K562 (cell line): ENCODE measurements around the gene P2RY4. TPM values are rescaled to one million over a fixed set of nuclear protein-coding genes. Genes with fewer than 3 reads are reported as not detected.

ENCODE experiments used
- AFF4 ChIP-seq: sonication (generic); formaldehyde crosslinking; IDR thresholded peaks from 2 replicates; pipeline ENCODE4 v1.8.0; 2023; ENCODE audit warnings: mild to moderate bottlenecking, missing genetic modification reagents
- ATF1 ChIP-seq, 2 experiments: fragments of 450-650 bp in 1 of 2; IDR thresholded peaks; 2 replicates each; pipeline ENCODE4 v1.6.1; 2016; ENCODE audit warnings: missing compliant biosample characterization in 1 of 2, missing genetic modification characterization in 1 of 2
- BRCA1 ChIP-seq, 2 experiments: fragments of 450-650 bp in 1 of 2; sonication (generic) in 1 of 2; formaldehyde crosslinking in 1 of 2; IDR thresholded peaks; 2 replicates each; pipeline versions ENCODE4 v1.5.0 to v1.6.1; 2017 to 2020; ENCODE audit warnings: mild to moderate bottlenecking in 1 of 2, missing genetic modification reagents in 1 of 2
- ESRRA ChIP-seq: fragments of 450-650 bp; IDR thresholded peaks from 2 replicates; pipeline ENCODE4 v1.6.1; 2014; ENCODE audit warnings: low read depth, mild to moderate bottlenecking, moderate library complexity, borderline replicate concordance
- GABPA ChIP-seq: fragments of 200-800 bp; sonication (Bioruptor generic); conservative IDR thresholded peaks from 2 replicates; pipeline ENCODE4 v1.6.1; 2016; ENCODE audit warnings: low read depth, missing genetic modification characterization, missing compliant biosample characterization
- GATAD2B ChIP-seq: fragments of 450-650 bp; IDR thresholded peaks from 2 replicates; pipeline ENCODE4 v1.6.1; 2017; ENCODE audit warnings: mild to moderate bottlenecking, borderline replicate concordance
- GMEB1 ChIP-seq: fragments of 250-450 bp; sonication (Bioruptor Pico); IDR thresholded peaks from 2 replicates; pipeline ENCODE4 v1.4.0; 2020; ENCODE audit warnings: mild to moderate bottlenecking
- HDAC1 ChIP-seq, 2 experiments: fragments of 450-650 bp; IDR thresholded peaks; 2 replicates each; pipeline ENCODE4 v1.6.1; 2016 to 2017; ENCODE audit warnings: inconsistent platforms in 1 of 2, mild to moderate bottlenecking in 1 of 2, moderate library complexity in 1 of 2
- MLX ChIP-seq, 2 experiments: fragments of 450-650 bp in 1 of 2; sonication (generic) in 1 of 2; formaldehyde crosslinking; conservative IDR thresholded peaks; 2 replicates each; pipeline versions ENCODE4 v1.4.0 to v1.8.1; 2020 to 2022; ENCODE audit warnings: mild to moderate bottlenecking in 1 of 2, missing genetic modification reagents in 1 of 2
- MTF1 ChIP-seq: fragments of 250-450 bp; sonication (Bioruptor Pico); IDR thresholded peaks from 2 replicates; pipeline ENCODE4 v1.9.0; 2021; ENCODE audit warnings: moderate library complexity, mild to moderate bottlenecking, inconsistent platforms, borderline replicate concordance
- MYC ChIP-seq, 2 experiments: fragments of 250-450 bp in 1 of 2; sonication (Bioruptor Pico) in 1 of 2; IDR thresholded peaks; 2 replicates each; pipeline versions ENCODE4 v1.5.1 to v1.6.1; 2012 to 2021; ENCODE audit warnings: low read depth in 2 of 2, borderline replicate concordance in 1 of 2, improper control_type of control experiment in 1 of 2, low read length in 1 of 2, mild to moderate bottlenecking in 1 of 2, moderate library complexity in 1 of 2
- PCBP1 ChIP-seq: fragments of 200-400 bp; formaldehyde crosslinking; IDR thresholded peaks from 2 replicates; pipeline ENCODE4 v1.6.1; 2018; ENCODE audit warnings: mild to moderate bottlenecking, low read depth, low read length; ENCODE audit not compliant: poor library complexity, severe bottlenecking
- SMARCA4 ChIP-seq: fragments of 450-650 bp; IDR thresholded peaks from 2 replicates; pipeline ENCODE4 v1.6.1; 2016
- SP2 ChIP-seq: IDR thresholded peaks from 2 replicates; pipeline ENCODE4 v1.6.1; 2011; ENCODE audit warnings: mild to moderate bottlenecking, low read depth, low read length, moderate library complexity; ENCODE audit not compliant: poor library complexity, severe bottlenecking; ENCODE audit errors: extremely low read depth
- YY1 ChIP-seq, 3 experiments: IDR thresholded peaks; 2 replicates each; pipeline ENCODE4 v1.6.1; 2011; ENCODE audit warnings: low read length in 2 of 3, mild to moderate bottlenecking in 2 of 3, moderate library complexity in 2 of 3, borderline replicate concordance in 1 of 3, control low read depth in 1 of 3, low read depth in 1 of 3; ENCODE audit not compliant: insufficient read depth in 3 of 3, insufficient replicate concordance in 2 of 3, control insufficient read depth in 1 of 3, insufficient read length in 1 of 3; ENCODE audit errors: extremely low read depth in 1 of 3
- ZNF263 ChIP-seq: sonication (generic); formaldehyde crosslinking; IDR thresholded peaks from 2 replicates; pipeline ENCODE4 v1.8.0; 2022; ENCODE audit warnings: mild to moderate bottlenecking, missing genetic modification reagents, borderline replicate concordance
- ZNF444 ChIP-seq: fragments of 250-450 bp; sonication (Bioruptor Pico); IDR thresholded peaks from 2 replicates; pipeline ENCODE4 v1.4.0; 2020; ENCODE audit warnings: mild to moderate bottlenecking, moderate library complexity
- polyA plus RNA-seq, 8 experiments: library from polyadenylated mRNA; depleted of rRNA in 4 of 8; stranded (reverse) in 5 of 8; unstranded in 3 of 8; fragments of >200 nt; fragmentation: Nextera tagmentation in 2 of 8; fragmentation: Illumina TruSeq in 1 of 8; extraction: Ambion mirVana in 2 of 8; extraction: Trizol in 1 of 8; gene quantifications; 2 replicates each; pipeline versions ENCODE4 v1.2.1 to v1.2.3, GENCODE V29; 2011 to 2014; ENCODE audit warnings: inconsistent platforms in 1 of 8, missing spikeins in 1 of 8
- total RNA-seq, 7 experiments: library from RNA; depleted of rRNA in 6 of 7; stranded (reverse); fragments of >200 nt in 6 of 7; fragmentation: Illumina TruSeq in 2 of 7; extraction: Trizol in 2 of 7; gene quantifications; 2 replicates each; pipeline versions ENCODE4 v1.2.1 to v1.2.3, GENCODE V29; 2011 to 2021; ENCODE audit warnings: low replicate concordance in 1 of 7

The P2RY4 gene
- total and polyA plus RNA-seq, 9 of the 15 experiments (the other 6 are each of a cell fraction or from before 2014, with no cell fraction given): not detected

- TF ChIP-seq MYC (IDR thresholded peaks at IDR 0.05; ENCODE audit: low read depth, low read length) (0 out of 2 replicates have a peak, but pooled peaks have one; percentile 16), MYC (CRISPR knock-in tag; IDR thresholded peaks at IDR 0.05; ENCODE audit: borderline replicate concordance, low read depth) (no peak), GABPA (tag) (peak; percentile 92), PCBP1 (no peak), YY1 (IDR thresholded peaks at IDR 0.05; ENCODE audit: borderline replicate concordance in 1 of 3, control insufficient read depth in 1 of 3, extremely low read depth in 1 of 3, insufficient read depth in 3 of 3, insufficient read length in 1 of 3, insufficient replicate concordance in 2 of 3, low read depth in 1 of 3, low read length in 2 of 3) (peak in 1 of 3 experiments; percentile 31), ZNF444 (CRISPR knock-in tag) (no peak), ESRRA (0 out of 2 replicates have a peak, but pooled peaks have one; percentile 41), AFF4 (CRISPR knock-in tag) (no peak), BRCA1 (IDR thresholded peaks at IDR 0.05) (no peak), BRCA1 (CRISPR knock-in tag; IDR thresholded peaks at IDR 0.05) (no peak), ZNF263 (no peak; the same call in 1 of the 2 replicates), HDAC1 (IDR thresholded peaks at IDR 0.05) (peak in 1 of 2 experiments; percentile 79; a peak in 2 of 4 replicates), SP2 (no peak), GATAD2B (peak; percentile 13; the same call in 1 of the 2 replicates), MLX (CRISPR knock-in tag; conservative IDR thresholded peaks at IDR 0.05) (no peak), SMARCA4 (0 out of 2 replicates have a peak, but pooled peaks have one; percentile 28), ATF1 (CRISPR knock-in tag; IDR thresholded peaks at IDR 0.05) (no peak), ATF1 (tag; IDR thresholded peaks at IDR 0.05) (peak; percentile 71), MTF1 (CRISPR knock-in tag) (no peak), GMEB1 (CRISPR knock-in tag) (peak; percentile 87)
Observed at GRCh38 chrX:70289793-70290770, 30.1 kb upstream of the P2RY4 start, which contains the start of the genes KIF4A and PDZD11 (continued).
